NCI-H2227 (cell line): ENCODE results near the gene TRH.
"Not testable (repeated sequence)": the region's sequence is repeated elsewhere in the genome, so short reads cannot be mapped to it uniquely, and the experiment has no call there.

Experiments
- DNase-seq: peaks from one replicate; lab custom pipeline; 2025; ENCODE audit not compliant: unreplicated experiment; lab: John Stamatoyannopoulos, UW

TRH gene

DNA sequence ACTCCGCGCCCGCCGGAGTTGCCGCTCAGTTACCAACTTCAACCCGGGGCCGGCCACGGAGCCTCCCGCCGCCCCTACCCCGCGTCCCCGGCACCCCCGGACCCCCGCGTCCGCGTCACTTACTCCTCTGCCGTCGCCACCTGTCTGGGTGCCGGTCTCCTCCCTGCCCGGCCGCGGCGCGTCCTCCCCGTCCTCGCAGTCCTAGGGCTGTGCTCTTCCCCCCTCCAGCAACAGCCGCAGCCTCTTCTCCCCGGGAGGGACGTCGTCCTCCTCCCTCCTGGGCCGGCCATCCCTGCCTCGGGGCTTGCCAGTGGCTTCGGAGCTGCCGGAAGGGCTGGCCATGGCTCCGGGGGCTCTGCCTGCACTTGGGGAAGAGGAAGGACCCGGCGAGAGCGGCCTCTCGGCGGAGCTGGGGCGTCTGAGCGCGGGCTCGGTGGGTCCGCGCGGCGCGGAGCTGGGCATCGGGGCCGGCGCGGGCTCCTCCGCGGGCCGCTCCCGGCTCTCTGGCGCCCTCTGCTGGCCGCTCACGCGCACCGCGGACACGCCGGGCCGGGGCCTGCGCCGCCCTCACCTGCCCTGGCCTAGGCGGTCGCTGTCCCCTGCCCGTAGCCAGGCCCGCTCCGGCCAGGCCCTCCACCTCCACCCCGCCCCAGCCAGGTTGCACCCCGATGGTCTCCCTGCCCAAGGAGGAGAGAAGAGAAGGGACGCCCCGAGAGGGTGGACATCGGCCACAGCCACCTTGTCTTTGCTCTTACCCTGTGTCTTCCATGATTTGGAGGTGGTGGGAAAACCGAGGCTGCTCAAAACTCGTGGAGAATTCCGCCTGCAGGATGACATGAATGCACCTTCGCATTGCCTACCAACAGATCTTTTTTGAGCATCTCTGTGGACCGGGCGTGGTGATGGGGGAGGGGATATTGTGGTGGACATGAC lies 28.4 kb downstream of the TRH start:
- DNase-seq: peak; percentile 32

GRCh38 chr3:130010556-130010955 lies 36.0 kb downstream of the TRH start:
- no peak for DNase-seq

GRCh38 chr3:130012108-130012507 lies 37.6 kb downstream of the TRH start:
- DNase-seq: not testable (repeated sequence)

DNA sequence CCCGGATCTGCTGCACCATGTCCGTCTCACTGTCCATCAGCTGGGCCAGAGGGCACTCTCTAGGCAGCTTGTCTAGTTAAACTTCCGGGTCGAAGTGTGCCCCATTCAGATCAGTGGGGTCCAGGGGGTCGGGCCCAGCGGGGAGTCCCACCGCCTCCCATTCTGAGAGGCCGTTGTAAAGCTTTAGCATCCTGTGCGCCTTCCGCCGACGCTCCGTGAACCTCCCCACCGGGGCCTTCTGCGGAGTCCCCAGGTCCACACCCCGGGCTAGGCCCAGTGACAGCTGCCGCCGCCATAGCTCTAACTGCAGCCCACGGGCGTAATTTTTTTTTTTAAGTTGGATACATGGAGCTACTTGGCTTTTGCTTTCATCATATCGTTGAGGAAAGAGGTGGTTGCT lies 38.7 kb downstream of the TRH start:
- not testable (repeated sequence) for DNase-seq

DNA sequence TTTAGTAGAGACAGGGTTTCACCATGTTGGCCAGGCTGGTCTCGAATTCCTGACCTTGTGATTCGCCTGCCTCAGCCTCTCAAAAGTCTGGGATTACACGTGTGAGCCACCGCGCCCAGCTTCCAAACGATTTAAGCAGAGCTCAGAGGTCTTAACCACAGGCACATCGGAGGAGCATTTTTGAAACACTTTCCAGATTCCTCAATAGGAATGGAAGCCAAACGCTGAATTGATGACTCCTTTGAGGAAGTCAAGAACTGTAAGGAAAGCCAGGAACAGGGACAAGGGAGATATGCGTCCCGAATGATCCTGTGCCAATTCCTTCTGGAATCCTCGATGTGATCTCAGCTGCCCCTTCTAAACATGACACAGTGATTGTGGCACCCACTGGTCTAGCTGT lies 40.0 kb downstream of the TRH start:
- DNase-seq: no peak

DNA sequence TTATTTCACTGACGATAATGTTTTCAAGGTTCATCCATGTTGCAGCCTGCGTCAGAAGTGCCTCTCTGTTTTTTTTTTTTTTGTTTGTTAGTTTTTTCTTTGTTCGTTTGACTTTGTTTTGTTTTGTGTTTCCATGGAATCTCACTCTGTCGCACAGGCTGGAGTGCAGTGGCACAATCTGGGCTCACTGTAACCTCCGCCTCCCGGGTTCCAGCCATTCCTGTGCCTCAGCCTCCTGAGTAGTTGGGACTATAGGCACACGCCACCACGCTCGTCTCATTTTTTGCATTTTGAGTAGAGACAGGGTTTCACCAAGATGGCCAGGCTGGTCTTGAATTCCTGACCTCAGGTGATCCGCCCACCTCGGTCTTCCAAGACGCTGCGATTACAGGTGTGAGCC lies 43.1 kb downstream of the TRH start:
- not testable (repeated sequence) for DNase-seq

DNA sequence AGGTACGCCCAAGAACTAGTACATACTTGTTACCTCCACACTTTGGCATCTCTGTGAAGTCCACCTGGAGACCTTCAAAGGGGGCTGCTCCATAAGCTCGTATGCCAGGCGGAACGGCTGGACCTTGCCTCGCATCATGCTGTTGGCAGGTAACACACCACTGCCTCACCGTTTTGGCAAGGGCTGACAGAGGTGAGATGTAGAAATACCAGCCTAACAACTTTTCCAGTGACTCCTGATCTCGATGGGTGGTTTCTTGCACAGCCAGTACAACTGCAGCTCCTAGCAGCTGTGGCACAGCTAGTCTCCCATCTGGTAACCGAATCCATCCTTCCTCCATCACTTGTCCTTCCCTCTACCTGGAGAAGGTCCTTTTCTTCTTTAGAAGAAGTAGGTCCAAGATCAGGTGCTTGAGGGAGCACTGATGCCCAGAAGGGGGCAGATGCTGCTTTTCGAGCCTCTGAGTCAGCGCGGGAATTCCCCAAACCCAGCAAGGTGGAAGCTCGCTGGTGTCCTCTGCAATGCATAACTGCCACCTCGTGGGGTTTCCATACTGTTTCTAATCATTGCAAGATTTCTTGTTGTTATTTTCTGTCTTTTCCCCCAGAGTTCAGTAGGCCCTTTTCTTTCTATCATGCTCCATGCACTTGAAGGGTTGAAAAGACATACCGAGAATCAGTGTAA lies 51.8 kb downstream of the TRH start:
- not testable (repeated sequence) for DNase-seq

DNA sequence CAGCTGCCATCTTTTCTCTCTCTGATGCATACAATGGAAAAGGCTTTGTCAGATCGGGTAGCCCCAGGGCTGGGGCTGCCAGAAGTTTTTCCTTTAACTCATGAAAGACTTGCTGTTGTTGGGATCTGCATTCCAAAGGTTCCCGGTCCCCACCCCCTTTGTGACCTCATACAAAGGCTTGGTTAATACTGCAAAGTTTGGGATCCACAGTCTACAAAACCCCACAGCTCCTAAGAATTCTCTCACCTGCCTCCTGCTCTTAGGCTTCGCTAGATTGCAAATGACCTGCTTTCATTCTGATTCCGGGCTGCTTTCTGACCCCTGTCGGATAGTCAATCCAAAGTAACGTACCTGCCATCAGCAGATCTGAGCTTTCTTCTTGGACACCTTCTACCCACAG lies 52.9 kb downstream of the TRH start:
- not testable (repeated sequence) for DNase-seq
